ENCODE results near the gene KLF6. TPM values are rescaled to one million over a fixed set of nuclear protein-coding genes. Genes with fewer than 3 reads are reported as not detected.
A peak's percentile ranks its signal among the peaks of the same experiment; 100 is the strongest.

Gene KLF6
- total and polyA plus RNA-seq, 9 of the 15 experiments (the other 6 are each of a cell fraction or from before 2014, with no cell fraction given), result 3.2 to 23.9 (median 8.0) TPM

- TF ChIP-seq, protein P1, sequence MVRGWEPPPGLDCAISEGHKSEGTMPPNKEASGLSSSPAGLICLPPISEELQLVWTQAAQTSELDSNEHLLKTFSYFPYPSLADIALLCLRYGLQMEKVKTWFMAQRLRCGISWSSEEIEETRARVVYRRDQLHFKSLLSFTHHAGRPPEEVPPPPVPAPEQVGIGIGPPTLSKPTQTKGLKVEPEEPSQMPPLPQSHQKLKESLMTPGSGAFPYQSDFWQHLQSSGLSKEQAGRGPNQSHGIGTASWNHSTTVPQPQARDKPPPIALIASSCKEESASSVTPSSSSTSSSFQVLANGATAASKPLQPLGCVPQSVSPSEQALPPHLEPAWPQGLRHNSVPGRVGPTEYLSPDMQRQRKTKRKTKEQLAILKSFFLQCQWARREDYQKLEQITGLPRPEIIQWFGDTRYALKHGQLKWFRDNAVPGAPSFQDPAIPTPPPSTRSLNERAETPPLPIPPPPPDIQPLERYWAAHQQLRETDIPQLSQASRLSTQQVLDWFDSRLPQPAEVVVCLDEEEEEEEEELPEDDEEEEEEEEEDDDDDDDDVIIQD (CRISPR knock-in tag; IDR thresholded peaks at IDR 0.05), result no peak
- TF ChIP-seq ARID2 (IDR thresholded peaks at IDR 0.05) (no peak), SUPT5H (IDR thresholded peaks at IDR 0.05) (no peak), RERE (CRISPR knock-in tag; IDR thresholded peaks at IDR 0.05; ENCODE audit: borderline replicate concordance) (no peak), ADNP (tag; IDR thresholded peaks at IDR 0.05) (no peak), KAT2B (IDR thresholded peaks at IDR 0.05; ENCODE audit: low read depth, low read length) (no peak), TCF15 (CRISPR knock-in tag; IDR thresholded peaks at IDR 0.05) (no peak), L3MBTL2 (IDR thresholded peaks at IDR 0.05) (no peak), ZNF277 (CRISPR knock-in tag; IDR thresholded peaks at IDR 0.05; ENCODE audit: borderline replicate concordance) (no peak), RAD51 (IDR thresholded peaks at IDR 0.05; ENCODE audit: borderline replicate concordance, low read depth) (no peak), HINFP (tag; conservative IDR thresholded peaks at IDR 0.05; ENCODE audit: low read depth) (peak; percentile 13; the same call in 1 of the 2 replicates)
- TF ChIP-seq, protein P2, sequence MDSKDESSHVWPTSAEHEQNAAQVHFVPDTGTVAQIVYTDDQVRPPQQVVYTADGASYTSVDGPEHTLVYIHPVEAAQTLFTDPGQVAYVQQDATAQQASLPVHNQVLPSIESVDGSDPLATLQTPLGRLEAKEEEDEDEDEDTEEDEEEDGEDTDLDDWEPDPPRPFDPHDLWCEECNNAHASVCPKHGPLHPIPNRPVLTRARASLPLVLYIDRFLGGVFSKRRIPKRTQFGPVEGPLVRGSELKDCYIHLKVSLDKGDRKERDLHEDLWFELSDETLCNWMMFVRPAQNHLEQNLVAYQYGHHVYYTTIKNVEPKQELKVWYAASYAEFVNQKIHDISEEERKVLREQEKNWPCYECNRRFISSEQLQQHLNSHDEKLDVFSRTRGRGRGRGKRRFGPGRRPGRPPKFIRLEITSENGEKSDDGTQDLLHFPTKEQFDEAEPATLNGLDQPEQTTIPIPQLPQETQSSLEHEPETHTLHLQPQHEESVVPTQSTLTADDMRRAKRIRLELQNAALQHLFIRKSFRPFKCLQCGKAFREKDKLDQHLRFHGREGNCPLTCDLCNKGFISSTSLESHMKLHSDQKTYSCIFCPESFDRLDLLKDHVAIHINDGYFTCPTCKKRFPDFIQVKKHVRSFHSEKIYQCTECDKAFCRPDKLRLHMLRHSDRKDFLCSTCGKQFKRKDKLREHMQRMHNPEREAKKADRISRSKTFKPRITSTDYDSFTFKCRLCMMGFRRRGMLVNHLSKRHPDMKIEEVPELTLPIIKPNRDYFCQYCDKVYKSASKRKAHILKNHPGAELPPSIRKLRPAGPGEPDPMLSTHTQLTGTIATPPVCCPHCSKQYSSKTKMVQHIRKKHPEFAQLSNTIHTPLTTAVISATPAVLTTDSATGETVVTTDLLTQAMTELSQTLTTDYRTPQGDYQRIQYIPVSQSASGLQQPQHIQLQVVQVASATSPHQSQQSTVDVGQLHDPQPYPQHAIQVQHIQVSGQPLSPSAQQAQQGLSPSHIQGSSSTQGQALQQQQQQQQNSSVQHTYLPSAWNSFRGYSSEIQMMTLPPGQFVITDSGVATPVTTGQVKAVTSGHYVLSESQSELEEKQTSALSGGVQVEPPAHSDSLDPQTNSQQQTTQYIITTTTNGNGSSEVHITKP (IDR thresholded peaks at IDR 0.05; ENCODE audit: partially characterized antibody), result no peak
Measured at GRCh38 chr10:3805791-3806461, 20.9 kb upstream of the KLF6 start (continued).

Measured in K562 (cell line).